HUDEP-2 (cell line): ENCODE results near the gene C2CD2L.
"Not testable (repeated sequence)": the region's sequence is repeated elsewhere in the genome, so short reads cannot be mapped to it uniquely, and the experiment has no call there.

Source experiments
- DNase-seq, 76 experiments: peaks; one replicate each; lab custom pipeline; 2025; ENCODE audit not compliant: unreplicated experiment in 76 of 76; lab: John Stamatoyannopoulos, UW

C2CD2L gene

DNA sequence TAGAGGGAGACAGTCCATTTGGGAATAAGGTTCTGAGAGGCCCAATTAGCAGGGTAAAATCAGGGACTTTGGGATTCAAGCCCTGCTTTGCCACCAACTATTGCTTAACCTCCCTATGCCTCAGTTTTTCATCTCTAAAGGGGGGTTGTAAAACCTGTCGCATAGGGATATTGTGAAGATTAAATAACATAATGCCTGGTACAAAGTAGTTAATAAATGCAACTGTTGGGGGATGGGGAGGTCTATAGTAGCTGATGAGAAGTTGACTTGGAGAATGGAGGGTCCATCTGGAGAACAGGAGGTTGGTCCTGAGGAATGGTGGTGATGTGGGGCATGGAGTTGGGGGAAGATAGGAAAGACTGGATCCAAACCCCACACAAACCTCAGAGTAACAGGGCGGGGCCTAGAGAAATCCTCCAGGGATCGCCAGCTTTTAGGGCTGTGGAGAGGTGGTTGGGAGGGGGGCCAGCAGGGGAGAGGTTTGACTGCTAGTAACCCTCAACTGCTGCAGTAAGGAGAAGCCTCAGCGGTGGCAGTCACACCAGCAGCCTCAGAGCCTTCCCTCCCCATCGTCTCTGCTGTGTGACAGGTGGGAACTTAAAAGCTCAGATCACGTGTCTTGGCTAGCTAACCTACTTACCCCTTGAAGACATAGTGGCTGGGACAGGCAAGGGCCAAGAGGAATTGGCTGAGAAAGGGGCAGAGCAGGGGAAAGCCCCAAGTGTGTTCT, 40.6 kb downstream of the C2CD2L start:
- no peak for DNase-seq

- DNase-seq, result no peak
These were observed 41.5 kb downstream of the C2CD2L start for GRCh38 chr11:119148720-119149017.

DNA sequence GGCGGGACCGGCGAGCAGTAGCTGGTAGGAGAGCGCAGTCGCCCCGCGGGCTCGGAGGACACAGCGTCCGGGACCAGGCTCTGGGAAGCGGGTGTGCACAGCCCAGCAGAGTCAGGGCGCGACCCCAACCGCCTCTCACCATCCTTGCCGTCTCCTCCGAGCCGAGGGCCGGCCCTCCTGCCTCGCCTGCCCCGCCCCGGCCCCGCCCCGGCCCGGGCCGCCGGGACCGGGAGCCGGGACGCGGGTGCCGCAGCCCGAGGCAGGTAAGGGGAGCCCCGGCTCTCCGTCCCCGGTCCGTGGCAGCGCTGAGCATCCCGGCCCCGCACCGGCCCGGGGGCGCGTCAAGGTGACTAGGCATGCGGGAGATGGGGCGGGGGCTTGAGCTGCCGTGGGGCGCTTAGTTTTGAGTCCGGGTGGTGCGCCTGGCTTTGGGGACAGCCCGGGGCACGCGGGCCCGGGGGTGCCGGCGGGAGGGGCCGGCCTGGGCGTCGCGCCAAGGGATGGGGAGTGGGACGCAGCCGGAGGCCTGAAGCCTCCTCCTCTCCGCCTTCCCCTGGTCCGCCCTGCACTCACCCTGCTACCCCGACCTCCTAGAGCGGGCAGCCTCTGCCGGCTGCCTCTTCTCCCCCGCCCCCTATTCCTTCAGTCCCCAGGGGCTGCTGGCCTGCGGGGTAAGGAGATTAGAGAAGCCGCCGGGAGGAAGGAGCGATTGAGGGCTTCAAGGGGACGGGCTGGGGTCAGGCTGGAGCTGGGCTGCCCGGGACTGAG, 42.1 kb downstream of the C2CD2L start, which contains the start of gene ABCG4:
TSS of gene ABCG4 (plus strand) at position 35 of the 768 bp plus-strand sequence. CDS start 914 bp downstream, outside the sequence.
- no peak for DNase-seq

- DNase-seq, result no peak
These were observed 42.7 kb downstream of the C2CD2L start for GRCh38 chr11:119149786-119150275.

DNA sequence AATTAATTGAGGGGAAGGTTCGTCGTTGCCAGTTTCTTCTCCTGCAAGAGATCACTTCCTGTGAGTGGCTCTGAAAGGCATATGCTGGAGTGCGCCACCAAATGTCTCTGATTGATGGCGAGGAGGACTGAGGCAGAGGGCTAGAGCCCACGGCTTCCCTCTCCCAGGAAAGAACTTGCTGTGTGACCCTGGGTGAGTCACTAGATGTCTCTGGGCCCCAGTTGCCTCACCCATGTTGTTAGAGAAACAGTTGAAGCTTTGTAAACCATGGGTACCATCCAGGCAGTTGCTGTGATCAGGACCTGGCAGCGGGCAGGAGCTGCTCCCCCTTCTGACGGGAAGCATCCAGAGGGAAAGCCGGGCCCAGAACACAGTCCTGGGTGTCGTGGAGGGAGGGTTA, 44.9 kb downstream of the C2CD2L start:
- no peak for DNase-seq

GRCh38 chr11:119152604-119153003, 45.5 kb downstream of the C2CD2L start:
- no peak for DNase-seq

DNA sequence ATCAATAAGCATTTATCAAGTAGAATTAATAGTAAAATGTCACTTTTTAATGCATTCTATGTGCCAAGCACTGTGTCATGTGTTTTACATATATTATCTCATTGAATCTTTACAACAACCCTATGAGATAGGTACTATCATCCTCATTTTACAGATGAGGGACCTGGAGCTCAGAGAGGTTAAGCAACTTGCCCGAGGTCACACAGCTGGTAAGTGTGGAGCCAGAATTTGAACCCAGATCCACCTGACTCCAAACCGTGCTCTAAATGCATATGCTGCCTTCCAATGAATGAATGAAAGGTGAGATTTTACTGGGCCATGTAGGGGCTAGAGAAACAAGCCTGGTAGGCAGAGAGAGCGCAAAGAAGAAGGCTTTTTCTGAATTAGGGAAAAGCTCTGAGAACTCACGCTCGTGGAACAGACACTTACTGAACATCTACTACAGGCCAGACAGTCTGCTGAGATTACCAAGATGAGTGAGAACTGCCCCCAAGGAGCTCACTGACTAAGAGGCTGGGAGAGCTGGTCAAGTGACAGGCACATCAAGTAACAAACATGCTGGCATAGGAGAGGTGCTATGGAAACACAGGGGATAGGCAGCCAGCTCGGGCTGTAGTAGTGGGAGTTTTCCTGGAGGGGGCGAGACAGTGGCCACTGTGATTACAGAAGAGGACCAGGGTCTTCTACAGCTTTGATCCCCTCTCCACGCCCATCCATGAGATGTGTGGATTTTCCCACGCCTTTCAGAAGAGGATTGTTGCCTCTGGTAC, 46.1 kb downstream of the C2CD2L start:
- no peak for DNase-seq

- DNase-seq, result no peak
These were observed 47.0 kb downstream of the C2CD2L start for GRCh38 chr11:119154178-119154577.

- DNase-seq, result peak in 26 of 76 experiments; percentile 4 to 47 (median 20)
These were observed 48.8 kb downstream of the C2CD2L start for GRCh38 chr11:119155733-119156492.

- DNase-seq, result no peak
These were observed 49.4 kb downstream of the C2CD2L start for GRCh38 chr11:119156496-119156895.

DNA sequence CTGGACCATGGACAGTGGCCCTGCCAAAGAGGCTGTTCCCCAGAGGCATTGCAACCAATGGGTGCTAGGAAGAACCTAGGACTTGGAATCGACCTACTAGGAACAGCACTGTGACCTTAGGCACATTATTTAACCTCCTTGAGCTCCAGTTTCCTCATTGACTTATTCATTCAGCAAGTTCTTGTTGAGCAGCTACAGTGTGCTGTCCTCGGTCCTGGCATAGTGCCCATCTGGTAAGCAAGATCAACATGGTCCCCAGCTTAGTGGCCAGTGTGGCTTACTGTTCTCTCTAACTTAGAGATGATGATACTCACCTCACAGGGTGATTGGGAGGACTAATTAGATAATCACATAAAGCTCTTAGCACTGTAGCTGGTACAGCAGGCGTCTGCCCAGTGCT, 49.9 kb downstream of the C2CD2L start:
- DNase-seq, result peak in 4 of 76 experiments; percentile 4 to 15 (median 8)

DNA sequence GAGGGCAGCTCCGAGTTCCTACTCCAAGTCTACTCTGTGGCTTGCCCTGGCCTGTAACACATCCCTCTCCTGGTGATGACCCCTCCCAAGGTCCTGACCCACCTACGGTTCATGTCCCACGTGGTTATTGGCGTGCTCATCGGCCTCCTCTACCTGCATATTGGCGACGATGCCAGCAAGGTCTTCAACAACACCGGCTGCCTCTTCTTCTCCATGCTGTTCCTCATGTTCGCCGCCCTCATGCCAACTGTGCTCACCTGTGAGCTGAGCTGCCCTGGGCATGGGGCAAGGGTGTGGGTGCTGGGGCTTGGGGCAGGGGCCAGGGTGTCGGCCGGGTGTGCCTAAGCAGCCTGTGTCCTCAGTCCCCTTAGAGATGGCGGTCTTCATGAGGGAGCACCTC, 51.3 kb downstream of the C2CD2L start:
- DNase-seq, result no peak

DNA sequence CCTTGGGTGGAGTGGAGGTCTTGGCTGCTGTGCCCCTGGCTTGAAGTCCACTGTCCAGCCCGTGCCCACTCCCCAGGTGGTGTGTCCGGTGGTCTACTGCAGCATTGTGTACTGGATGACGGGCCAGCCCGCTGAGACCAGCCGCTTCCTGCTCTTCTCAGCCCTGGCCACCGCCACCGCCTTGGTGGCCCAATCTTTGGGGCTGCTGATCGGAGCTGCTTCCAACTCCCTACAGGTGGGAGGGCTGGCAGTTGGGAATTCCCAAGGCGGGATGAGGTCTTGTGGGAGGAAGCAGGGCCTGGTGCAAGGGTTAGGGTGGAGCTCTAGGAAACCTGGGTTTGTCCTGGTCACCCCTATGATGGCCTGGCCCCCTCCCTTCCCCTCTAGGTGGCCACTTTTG, 53.0 kb downstream of the C2CD2L start:
- no peak for DNase-seq

DNA sequence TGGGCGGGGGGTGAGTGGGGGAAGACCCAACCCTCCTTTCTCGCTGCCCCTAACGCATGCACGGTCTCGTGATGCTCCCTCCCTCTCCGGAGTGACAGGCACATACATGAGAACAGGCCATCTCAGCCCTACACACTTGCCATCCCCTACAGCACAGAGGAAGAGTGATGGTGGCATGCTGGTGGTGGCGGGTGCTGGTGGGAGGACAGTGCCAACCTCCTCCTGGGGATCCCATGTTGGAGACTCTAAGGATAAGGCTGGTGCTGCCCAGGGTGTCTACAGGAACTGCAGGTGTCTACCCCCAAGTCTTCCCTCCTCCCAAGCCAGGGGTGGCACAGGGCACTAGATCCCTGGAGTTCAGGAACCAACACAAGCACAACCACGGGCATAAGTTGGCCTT, 54.7 kb downstream of the C2CD2L start:
- no peak for DNase-seq

DNA sequence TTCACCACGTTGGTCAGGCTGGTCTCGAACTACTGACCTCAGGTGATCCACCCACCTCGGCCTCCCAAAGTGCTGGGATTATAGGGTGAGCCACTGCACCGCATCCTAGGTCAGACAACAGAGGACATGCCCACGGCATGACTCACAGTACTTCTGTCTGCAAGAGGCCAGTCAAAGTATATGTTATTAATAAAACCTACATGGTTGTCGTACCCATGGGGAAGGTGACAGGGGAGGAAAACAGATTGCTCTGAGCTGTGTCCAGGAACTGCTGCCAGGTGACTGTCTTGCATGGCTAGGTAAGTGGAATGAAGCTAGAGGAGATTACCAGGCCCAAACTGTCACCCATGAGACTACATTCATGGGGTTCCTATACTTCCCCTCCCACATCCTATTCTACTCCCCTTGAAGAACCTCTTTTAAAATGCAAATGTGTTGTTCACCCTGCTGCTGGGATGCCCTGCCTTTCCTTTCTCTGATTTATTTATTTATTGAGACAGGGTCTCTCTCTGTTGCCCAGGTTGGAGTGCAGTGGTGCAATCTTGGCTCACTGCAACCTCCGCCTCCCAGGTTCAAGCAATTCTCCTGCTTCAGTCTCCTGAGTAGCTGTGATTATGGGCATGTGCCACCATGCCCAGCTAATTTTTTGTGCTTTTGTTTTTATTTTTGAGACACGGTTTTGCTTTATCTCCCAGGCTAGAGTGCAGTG, 59.4 kb downstream of the C2CD2L start:
- no peak for DNase-seq

- DNase-seq, result not testable (repeated sequence)
These were observed 59.9 kb downstream of the C2CD2L start for GRCh38 chr11:119167077-119167458.

DNA sequence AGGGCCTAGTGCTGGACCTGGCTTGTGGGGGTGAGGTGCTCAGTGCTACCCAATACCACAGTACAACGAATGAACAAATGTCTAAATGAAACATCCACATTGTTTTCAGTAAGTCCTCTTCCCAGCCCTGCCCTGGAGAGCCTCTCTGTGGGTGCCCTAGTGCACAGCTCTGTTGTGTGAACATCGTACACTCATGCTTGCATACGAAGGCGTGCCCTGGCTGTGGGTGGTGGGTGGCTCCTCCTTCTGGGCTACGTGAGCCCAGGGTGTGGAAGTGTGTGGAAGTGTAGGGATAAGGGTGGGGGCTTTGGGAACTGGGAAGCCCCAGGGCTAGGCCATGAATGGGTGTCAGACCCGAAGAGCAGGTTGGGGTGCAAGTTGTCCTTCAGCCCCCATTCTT, 60.8 kb downstream of the C2CD2L start:
- no peak for DNase-seq
